Measurements from ENCODE around the gene MINDY3.
"Not testable (repeated sequence)": the region's sequence is repeated elsewhere in the genome, so short reads cannot be mapped to it uniquely, and the experiment has no call there.

MINDY3 gene

DNA sequence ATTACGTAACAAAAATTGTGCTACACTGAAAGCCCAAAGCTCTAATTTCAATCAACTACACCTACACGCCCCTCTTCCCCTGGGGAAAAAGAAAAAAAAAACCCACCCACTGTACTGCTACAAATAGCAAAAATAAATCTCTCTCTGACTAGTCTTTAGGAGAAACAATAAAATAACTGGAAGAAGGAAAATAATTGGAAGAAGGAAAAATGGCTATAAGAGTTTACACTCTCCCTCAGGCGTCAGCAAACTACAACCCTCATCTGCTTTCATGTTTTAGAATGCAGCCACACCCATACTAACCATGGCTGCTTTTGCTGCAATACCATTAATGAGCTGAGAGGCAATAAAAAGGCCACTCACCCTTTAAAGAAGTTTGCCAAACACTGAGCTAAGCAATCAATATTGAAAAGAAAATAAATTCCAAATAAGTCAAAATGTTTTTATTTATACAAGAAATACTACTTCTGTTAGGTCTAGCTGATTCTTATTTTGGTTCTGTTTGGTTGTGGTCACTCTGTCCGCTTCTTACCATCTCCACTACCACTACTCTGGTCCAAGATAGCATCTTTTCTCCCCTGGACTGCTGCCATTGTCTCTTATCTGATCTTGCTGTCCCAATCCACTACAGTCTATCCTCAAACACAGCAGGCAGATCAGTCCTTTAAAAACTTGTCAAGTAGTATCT lies 3.8 kb downstream of the MINDY3 start:
- no peak for DNase-seq (ENCODE audit: low read depth in 3 of 3)

GRCh38 chr10:15853800-15854199 lies 6.5 kb downstream of the MINDY3 start:
- no peak for DNase-seq (ENCODE audit: low read depth in 3 of 3)

DNA sequence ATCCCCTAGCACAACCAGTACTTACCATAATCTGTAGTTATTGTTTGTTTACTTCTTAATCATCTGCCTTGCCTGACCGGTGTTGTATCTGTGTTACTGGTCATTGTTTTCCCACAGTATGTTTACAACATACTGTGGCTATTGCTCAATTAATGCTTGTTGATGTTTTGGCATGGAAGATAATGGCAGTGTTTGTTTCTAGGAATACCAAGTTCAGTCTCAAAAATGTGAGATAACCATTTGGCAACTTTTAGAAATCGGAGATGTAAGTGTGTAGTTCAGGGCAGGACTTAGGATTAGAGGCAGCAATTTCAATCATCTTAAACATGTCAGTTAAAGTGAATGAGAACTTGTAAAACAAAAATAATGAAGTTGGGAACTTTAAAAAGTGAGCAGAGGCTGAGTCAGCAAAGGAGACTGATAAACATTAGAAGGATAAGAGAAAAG lies 8.2 kb downstream of the MINDY3 start:
- no peak for DNase-seq (ENCODE audit: low read depth in 3 of 3)

GRCh38 chr10:15850337-15850978 lies 9.8 kb downstream of the MINDY3 start:
- DNase-seq (ENCODE audit: low read depth in 3 of 3): not testable (repeated sequence)

- DNase-seq (ENCODE audit: low read depth in 3 of 3): no peak
Observed at GRCh38 chr10:15849316-15849715, 11.0 kb downstream of the MINDY3 start.

DNA sequence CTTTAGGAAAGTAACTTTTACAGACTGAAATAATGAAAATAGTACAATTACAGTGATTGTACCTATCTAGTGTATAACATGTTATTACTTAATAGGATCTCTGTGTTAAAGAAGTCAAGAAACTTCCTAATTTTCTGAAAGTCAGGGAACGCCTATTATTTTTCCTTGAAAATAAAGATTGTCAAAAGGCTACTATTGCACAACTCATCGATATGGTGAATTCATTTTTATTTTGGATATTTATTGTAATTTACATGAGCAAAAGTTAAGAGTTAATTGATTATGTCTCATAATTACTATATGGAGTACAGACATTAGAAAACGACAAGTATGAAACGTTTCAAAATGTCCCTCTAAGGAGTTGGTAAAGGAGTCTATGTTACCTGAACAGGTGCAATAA lies 12.8 kb downstream of the MINDY3 start:
- DNase-seq (ENCODE audit: low read depth in 3 of 3): no peak

DNA sequence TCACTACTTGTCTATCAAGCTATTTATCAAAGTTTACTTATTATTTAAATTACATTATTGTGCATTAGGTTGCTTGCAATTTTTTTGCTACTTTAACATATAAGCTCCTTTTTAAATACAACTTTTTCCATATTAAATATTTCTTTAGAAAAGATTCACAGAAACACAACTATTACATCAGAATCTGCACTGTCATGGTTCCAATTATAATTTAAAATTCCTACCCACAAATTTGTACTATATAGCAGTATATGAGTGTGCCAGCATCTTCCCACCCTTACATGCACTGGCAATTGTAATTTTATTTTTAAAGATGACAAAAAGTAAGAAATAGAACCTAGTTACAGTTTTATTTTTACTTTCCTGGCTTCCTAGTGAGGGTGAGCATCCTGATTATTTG lies 15.8 kb downstream of the MINDY3 start:
- no peak for DNase-seq (ENCODE audit: low read depth in 3 of 3)

DNA sequence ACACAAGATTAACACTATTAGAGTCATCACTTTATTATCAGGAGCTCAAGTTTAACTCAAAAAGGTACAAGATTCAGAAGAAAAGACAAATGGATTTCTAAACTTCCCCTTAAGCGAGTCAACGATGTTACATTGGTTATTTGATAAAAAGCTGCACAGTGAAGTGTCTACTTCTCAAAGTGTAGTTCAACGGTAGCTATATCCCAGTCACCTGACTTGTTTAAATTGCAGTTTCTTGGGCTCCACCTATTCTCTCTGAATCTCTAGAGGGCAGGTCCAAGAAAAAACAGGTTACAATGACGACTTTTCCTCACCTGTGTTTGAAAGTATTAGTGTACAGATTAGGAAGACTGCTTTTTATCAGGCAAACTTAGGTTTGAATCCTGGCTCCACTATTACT lies 16.6 kb downstream of the MINDY3 start:
- DNase-seq (ENCODE audit: low read depth in 3 of 3): no peak

GRCh38 chr10:15842556-15843169 lies 17.6 kb downstream of the MINDY3 start:
- no peak for DNase-seq (ENCODE audit: low read depth in 3 of 3)

DNA sequence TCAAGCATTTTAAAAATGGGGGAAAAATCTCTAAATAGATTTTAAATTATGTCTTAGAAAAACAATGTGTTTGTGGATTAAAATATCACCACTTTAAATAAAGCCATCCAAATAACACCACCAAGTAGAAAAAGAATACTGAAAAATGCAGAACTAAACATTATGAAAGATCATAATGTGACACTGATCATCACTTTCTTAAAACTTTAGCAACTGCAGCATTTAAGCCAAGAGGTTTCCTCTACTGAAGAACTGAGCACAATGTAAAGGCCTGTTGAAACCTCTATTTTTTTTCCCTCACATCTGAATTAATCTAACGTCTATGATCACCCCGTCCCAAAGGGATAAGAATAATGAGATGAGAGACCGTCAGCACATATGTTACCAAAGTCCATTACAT lies 18.6 kb downstream of the MINDY3 start:
- no peak for DNase-seq (ENCODE audit: low read depth in 3 of 3)

DNA sequence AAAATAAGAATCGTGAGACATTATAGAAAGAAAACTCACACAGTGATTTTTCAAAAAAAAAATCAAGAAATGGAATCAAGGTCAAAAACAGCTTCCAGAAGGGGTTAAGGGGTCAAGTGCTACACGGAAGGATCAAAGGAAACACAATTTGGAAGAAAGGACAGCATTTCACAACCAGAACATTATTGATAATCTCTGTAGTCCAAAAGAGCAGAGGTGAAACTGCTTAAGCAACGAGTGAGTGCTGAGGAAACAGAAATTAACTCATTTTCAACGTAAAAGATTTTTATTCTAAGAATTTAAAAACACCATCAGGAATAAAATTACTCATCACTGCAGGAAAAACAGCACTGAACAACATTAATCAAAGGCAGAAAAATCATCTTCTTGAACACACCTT lies 23.5 kb downstream of the MINDY3 start:
- no peak for DNase-seq (ENCODE audit: low read depth in 3 of 3)

DNA sequence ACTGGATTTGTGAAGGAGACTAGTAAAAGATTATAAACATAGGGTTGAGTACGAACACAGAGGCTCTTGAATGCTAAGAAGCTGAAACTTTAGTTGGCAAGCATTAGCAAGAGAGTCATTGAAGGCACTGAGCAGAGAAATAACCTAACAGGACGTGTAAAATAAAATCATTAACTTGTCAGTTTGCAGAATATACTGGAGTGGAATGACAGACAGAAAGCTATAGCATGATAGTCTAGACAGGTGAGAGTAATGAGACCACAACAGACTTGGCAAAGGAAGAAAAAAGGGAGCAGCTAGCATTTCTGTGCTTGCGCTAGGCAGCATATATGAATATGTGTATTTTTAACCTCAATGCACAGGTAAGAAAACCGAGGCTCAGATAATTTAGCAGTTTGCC lies 30.8 kb downstream of the MINDY3 start:
- no peak for DNase-seq (ENCODE audit: low read depth in 3 of 3)

DNA sequence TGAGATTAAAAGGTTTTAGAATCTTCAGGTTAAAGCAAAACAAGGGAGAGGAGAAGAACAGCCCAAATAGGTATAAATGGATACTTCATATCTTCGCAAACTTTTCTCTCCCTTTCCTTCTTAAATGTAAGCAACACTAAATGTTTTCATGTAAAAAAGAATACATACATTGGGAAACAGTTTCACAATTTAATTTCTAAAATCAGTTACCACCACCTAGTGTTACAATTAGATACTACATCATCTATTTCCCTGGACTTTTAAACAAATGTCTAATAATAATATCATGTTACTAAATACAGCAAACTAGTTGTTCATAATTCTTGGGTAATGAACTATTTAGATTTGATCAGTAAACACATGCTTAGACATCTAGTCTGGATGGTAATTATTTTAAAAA lies 35.8 kb downstream of the MINDY3 start:
- DNase-seq (ENCODE audit: low read depth in 3 of 3): no peak

GRCh38 chr10:15822131-15822530 lies 38.2 kb downstream of the MINDY3 start:
- DNase-seq (ENCODE audit: low read depth in 3 of 3): no peak

DNA sequence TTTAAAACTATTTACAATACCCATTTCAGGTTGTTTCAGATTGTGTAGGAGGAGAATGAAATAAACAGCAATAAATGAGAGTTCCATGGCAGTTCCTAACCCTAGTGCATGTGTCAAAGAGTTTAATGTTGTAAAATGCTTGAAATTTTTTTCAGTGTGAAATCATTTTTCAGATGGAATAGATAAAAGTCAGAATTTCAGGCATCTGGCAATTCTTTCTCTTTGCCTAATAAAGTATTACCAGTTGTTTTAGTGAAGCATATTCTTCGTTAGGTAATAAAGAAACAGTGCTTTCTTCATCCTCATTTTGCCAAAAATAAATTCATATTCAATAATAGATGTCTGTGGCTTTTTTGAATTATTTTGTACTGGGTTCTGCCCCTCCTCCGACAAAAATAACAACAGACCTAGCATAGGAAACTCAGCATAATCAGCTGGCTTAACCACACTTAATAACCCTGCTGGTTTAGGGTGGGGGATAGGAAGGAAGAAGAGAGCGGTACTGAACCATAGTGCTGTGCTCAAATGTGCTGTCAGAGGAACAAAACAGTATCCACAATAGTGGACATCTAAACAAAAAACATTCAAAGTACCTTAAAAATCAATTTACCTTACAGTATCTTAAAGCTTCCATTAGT lies 39.1 kb downstream of the MINDY3 start:
- no peak for DNase-seq (ENCODE audit: low read depth in 3 of 3)

DNA sequence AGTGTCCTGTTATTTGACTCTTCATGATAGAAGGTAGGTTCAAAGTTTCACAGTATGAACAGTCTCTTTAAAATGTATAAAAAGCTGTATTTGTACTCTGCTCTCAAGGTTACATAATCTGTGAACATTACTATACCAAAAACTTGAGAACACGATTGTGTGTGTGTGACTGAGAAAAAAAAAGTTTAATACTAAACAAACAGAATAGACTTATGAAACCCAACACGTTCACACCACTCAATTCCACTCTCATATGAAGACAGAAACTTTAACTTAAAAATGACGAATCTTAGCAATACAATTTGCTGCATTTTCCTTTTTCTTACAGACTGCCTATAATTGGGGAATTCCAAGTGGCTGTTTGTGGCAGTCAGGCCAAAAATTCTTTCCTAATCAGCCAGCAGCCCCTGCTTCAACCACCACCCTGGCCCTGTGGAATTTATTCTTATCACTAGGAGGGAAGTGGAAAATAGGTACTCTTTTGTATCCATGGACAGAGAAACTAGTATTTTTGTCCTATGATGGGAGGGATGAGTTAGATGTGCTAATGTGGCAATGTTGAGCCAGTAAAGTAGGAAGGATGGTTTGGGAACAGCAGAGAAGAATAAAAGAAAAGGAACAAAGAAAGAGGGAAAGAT lies 42.8 kb downstream of the MINDY3 start:
- no peak for DNase-seq (ENCODE audit: low read depth in 3 of 3)

- DNase-seq (ENCODE audit: low read depth in 3 of 3): no peak
Observed at GRCh38 chr10:15815242-15815885, 44.9 kb downstream of the MINDY3 start.

GRCh38 chr10:15814565-15814964 lies 45.7 kb downstream of the MINDY3 start:
- no peak for DNase-seq (ENCODE audit: low read depth in 3 of 3)

DNA sequence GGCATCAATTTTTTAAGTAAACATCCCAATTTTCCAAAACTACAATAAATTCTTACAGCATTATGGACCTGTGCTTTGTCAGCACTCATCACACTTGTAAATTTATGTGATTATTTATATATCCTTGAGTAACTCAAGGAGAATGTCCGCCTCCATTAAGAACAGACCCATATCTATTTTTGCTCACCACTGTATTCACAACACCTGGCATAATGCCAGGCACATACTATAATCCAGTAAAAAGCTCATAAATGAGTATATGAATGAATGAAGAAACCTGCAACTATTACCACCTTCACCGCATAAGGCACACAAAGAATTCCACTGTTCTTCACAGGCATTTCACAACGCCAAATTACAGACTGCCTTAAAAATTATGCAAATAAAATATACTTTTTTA lies 46.9 kb downstream of the MINDY3 start:
- no peak for DNase-seq (ENCODE audit: low read depth in 3 of 3)

- DNase-seq (ENCODE audit: low read depth in 3 of 3): no peak
Observed at GRCh38 chr10:15809450-15809849, 50.9 kb downstream of the MINDY3 start.

- DNase-seq (ENCODE audit: low read depth in 3 of 3): no peak
Observed at GRCh38 chr10:15808204-15808797, 52.0 kb downstream of the MINDY3 start.
